Endothelial cell of umbilical vein (primary cell): ENCODE results near the gene SRRM4. TPM values are rescaled to one million over a fixed set of nuclear protein-coding genes. Genes with fewer than 3 reads are reported as not detected.
"Not testable (repeated sequence)": the region's sequence is repeated elsewhere in the genome, so short reads cannot be mapped to it uniquely, and the experiment has no call there.

Source experiments
- BruUV-seq: library from RNA; stranded (reverse); fragments of 400-500 nt; replicated peaks from 2 replicates; lab custom pipeline; 2021; lab: Mats Ljungman, UMichigan
- CTCF ChIA-PET: fragments of 300-600, 350-600 bp; sonication (Branson Sonifier 250); formaldehyde crosslinking; loops from one replicate; lab custom pipeline; 2021; ENCODE audit warnings: antibody characterized with exemption, inconsistent platforms; lab: Charles Lee
- POLR2A ChIA-PET: fragments of 300-600, 350-600 bp; sonication (Branson Sonifier 250); formaldehyde crosslinking; loops from one replicate; lab custom pipeline; 2021; ENCODE audit warnings: antibody characterized with exemption, inconsistent platforms; lab: Charles Lee
- DNase-seq: peaks from one replicate; pipeline ENCODE4 v3.0.0-alpha.2; 2011; ENCODE audit warnings: low read depth, low spot score
- FAIRE-seq: peaks from 2 replicates; lab custom pipeline; 2011; peaks lifted over from hg19 to GRCh38; lab: Jason Lieb, UNC
- H2AFZ ChIP-seq: 2 replicates; pipeline ENCODE4 v1.6.0; 2012; ENCODE audit warnings: low read depth, low read length, control low read depth, inconsistent platforms
- H3K27ac ChIP-seq: 2 replicates; pipeline ENCODE4 v1.5.1; 2011; ENCODE audit warnings: low read depth, mild to moderate bottlenecking, control low read depth, low read length, moderate library complexity; ENCODE audit not compliant: insufficient read depth
- H3K27me3 ChIP-seq, 2 experiments: 2 replicates each; pipeline versions ENCODE4 v1.6.0 to v1.6.1; 2011; ENCODE audit warnings: low read length in 2 of 2, mixed read lengths in 1 of 2; ENCODE audit not compliant: control insufficient read depth in 2 of 2, insufficient read depth in 2 of 2
- H3K36me3 ChIP-seq, 2 experiments: 2 replicates in 1 of 2; 3 replicates in 1 of 2; pipeline ENCODE4 v1.5.1; 2011; ENCODE audit warnings: low read length in 2 of 2, mild to moderate bottlenecking in 1 of 2, moderate library complexity in 1 of 2; ENCODE audit not compliant: control insufficient read depth in 2 of 2, insufficient read depth in 2 of 2; ENCODE audit errors: extremely low read depth in 1 of 2
- H3K4me1 ChIP-seq: 3 replicates; pipeline ENCODE4 v1.5.1; 2011; ENCODE audit warnings: mild to moderate bottlenecking, low read length; ENCODE audit not compliant: control insufficient read depth, insufficient read depth; ENCODE audit errors: extremely low read depth
- H3K4me2 ChIP-seq: 2 replicates; pipeline ENCODE4 v1.6.1; 2011; ENCODE audit warnings: low read length, control low read depth, mixed read lengths; ENCODE audit not compliant: insufficient read depth
- H3K4me3 ChIP-seq, 3 experiments: fragments of 200-600 bp in 1 of 3; sonication (generic), shearing (Covaris generic) in 1 of 3; replicated peaks in 1 of 3; 2 replicates each; pipeline ENCODE4 v1.5.1; 2011 to 2016; ENCODE audit warnings: control low read depth in 3 of 3, low read length in 3 of 3, mild to moderate bottlenecking in 2 of 3, inconsistent platforms in 1 of 3, low read depth in 1 of 3, moderate library complexity in 1 of 3; ENCODE audit not compliant: insufficient read depth in 1 of 3
- H3K79me2 ChIP-seq: 2 replicates; pipeline ENCODE4 v1.6.0; 2012; ENCODE audit warnings: low read length, inconsistent platforms; ENCODE audit not compliant: control insufficient read depth, insufficient read depth
- H3K9ac ChIP-seq: replicated peaks from 2 replicates; pipeline ENCODE3; 2011; ENCODE audit warnings: low read length, control low read depth; ENCODE audit not compliant: insufficient read depth; ENCODE audit errors: extremely low read depth
- H3K9me1 ChIP-seq: replicated peaks from 3 replicates; pipeline ENCODE4 v1.6.0; 2011; ENCODE audit warnings: mild to moderate bottlenecking, low read length; ENCODE audit not compliant: control insufficient read depth, insufficient read depth; ENCODE audit errors: extremely low read depth
- H3K9me3 ChIP-seq: replicated peaks from 2 replicates; pipeline ENCODE4 v1.5.1; 2012; ENCODE audit warnings: low read length, inconsistent platforms; ENCODE audit not compliant: control insufficient read depth, insufficient read depth
- H4K20me1 ChIP-seq: replicated peaks from 2 replicates; pipeline ENCODE3; 2011; ENCODE audit warnings: mild to moderate bottlenecking, low read length; ENCODE audit not compliant: control insufficient read depth, insufficient read depth; ENCODE audit errors: extremely low read depth
- EZH2 ChIP-seq: IDR thresholded peaks from 2 replicates; pipeline ENCODE4 v1.6.1; 2012; ENCODE audit warnings: borderline replicate concordance, low read depth, mild to moderate bottlenecking, moderate library complexity, low read length, inconsistent platforms; ENCODE audit not compliant: severe bottlenecking
- FOS ChIP-seq: IDR thresholded peaks from 2 replicates; pipeline ENCODE4 v1.6.1; 2011; ENCODE audit warnings: mild to moderate bottlenecking, low read length, moderate library complexity, borderline replicate concordance; ENCODE audit not compliant: insufficient read depth
- GATA2 ChIP-seq: IDR thresholded peaks from 2 replicates; pipeline ENCODE4 v1.7.0; 2011; ENCODE audit warnings: low read depth, mild to moderate bottlenecking, moderate library complexity, mixed read lengths, low read length; ENCODE audit not compliant: insufficient read length, insufficient read depth
- JUN ChIP-seq: IDR thresholded peaks from 2 replicates; pipeline ENCODE4 v1.6.1; 2011; ENCODE audit warnings: borderline replicate concordance, low read depth; ENCODE audit not compliant: insufficient read length, insufficient read depth
- MYC ChIP-seq: IDR thresholded peaks from one replicate; pipeline ENCODE4 v1.6.1; 2011; ENCODE audit warnings: mild to moderate bottlenecking, low read depth, low read length
- POLR2A ChIP-seq: IDR thresholded peaks from 2 replicates; pipeline ENCODE4 v1.6.1; 2012; ENCODE audit warnings: low read depth, mild to moderate bottlenecking, control low read depth, low read length
- POLR2AphosphoS5 ChIP-seq: IDR thresholded peaks from 2 replicates; pipeline ENCODE4 v1.6.1; 2012; ENCODE audit warnings: low read depth, mild to moderate bottlenecking, control low read depth, low read length, moderate library complexity; ENCODE audit not compliant: insufficient read depth
- dilution Hi-C: fragments of 300-500 bp; cut with MboI; formaldehyde crosslinking; loops from one replicate; pipeline ENCODE4 v1.15.0; 2019; ENCODE audit warnings: low sequenced_read_pairs; ENCODE audit not compliant: extremely low pct_ligation_motif_present
- intact Hi-C: fragments of 100-400 bp; cut with micrococcal nuclease; formaldehyde crosslinking; loops from one replicate; pipeline ENCODE4 v1.10.0; 2022
- polyA plus RNA-seq, 4 experiments: library from polyadenylated mRNA; depleted of rRNA in 3 of 4; stranded (reverse) in 3 of 4; unstranded in 1 of 4; fragments of >200 nt; gene quantifications; 2 replicates each; pipeline versions ENCODE4 v1.2.1 to v1.2.3, GENCODE V29; 2011 to 2012; ENCODE audit warnings: missing spikeins in 1 of 4
- total RNA-seq: library from RNA; stranded (reverse); gene quantifications from 2 replicates; pipeline ENCODE4 v1.2.3, GENCODE V29; 2021
- TF ChIP-seq, protein P1 (sequence below), 2 donors: IDR thresholded peaks; 1 replicate in 1 of 2; 2 replicates in 1 of 2; pipeline ENCODE4 v1.5.1; 2011; ENCODE audit warnings: low read length in 2 of 2, mild to moderate bottlenecking in 2 of 2, moderate library complexity in 2 of 2, control low read depth in 1 of 2, inconsistent platforms in 1 of 2, low read depth in 1 of 2; ENCODE audit not compliant: insufficient read depth in 1 of 2; ENCODE audit errors: extremely low read depth in 1 of 2
- TF ChIP-seq, protein P2 (sequence below): IDR thresholded peaks from 2 replicates; pipeline ENCODE4 v1.6.1; 2011; ENCODE audit not compliant: insufficient read depth, insufficient read length

Gene SRRM4
- total and polyA plus RNA-seq, 2 donors (not counting 3 experiments of a cell fraction or from before 2014, with no cell fraction given), result not detected

DNA sequence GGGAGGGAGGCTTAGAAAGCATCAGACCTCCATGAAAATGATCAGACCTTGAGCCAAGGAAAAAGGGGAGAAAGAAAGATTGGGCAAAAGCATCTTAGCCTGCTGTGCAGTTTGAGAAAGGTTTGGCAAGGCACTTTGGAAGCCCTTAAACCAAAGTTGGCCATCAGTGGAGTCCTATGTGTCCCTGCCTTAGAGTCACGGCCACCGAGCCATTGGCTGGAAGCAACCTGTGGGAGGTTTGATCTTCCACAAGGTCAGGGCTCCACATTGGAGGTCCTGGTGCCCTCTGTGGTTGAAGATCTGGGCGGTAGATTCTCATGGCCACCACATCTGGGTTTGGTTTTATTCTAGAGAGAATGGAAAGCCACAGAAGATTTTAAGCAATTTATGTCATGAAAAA, 44.4 kb downstream of the SRRM4 start:
- CTCF ChIA-PET, result no interaction called here
- Histone ChIP-seq H3K36me3 (no peaks in the 10 kb centered on the region), H2AFZ (no peak overlapping the region), H3K27me3 (no peaks in the 10 kb centered on the region), H4K20me1 (no peaks in the 10 kb centered on the region), H3K9me1 (no peaks in the 10 kb centered on the region), H3K9me3 (no peaks in the 10 kb centered on the region), H3K4me2 (no peak overlapping the region), H3K4me3 (no peak overlapping the region), H3K4me1 (no peaks in the 10 kb centered on the region), H3K27ac (no peak overlapping the region), H3K9ac (no peak overlapping the region), H3K79me2 (no peaks in the 10 kb centered on the region)
- BruUV-seq, result no TSS peak
- POLR2A ChIA-PET, result no interaction called here
- dilution Hi-C loops, result no loop called here
- TF ChIP-seq EZH2 (no peak), GATA2 (no peak), POLR2AphosphoS5 (no peak), MYC (no peak), FOS (no peak), JUN (no peak), POLR2A (no peak)
- TF ChIP-seq, protein P1, sequence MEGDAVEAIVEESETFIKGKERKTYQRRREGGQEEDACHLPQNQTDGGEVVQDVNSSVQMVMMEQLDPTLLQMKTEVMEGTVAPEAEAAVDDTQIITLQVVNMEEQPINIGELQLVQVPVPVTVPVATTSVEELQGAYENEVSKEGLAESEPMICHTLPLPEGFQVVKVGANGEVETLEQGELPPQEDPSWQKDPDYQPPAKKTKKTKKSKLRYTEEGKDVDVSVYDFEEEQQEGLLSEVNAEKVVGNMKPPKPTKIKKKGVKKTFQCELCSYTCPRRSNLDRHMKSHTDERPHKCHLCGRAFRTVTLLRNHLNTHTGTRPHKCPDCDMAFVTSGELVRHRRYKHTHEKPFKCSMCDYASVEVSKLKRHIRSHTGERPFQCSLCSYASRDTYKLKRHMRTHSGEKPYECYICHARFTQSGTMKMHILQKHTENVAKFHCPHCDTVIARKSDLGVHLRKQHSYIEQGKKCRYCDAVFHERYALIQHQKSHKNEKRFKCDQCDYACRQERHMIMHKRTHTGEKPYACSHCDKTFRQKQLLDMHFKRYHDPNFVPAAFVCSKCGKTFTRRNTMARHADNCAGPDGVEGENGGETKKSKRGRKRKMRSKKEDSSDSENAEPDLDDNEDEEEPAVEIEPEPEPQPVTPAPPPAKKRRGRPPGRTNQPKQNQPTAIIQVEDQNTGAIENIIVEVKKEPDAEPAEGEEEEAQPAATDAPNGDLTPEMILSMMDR (IDR thresholded peaks at IDR 0.05; ENCODE audit: extremely low read depth in 1 of 2, insufficient read depth in 1 of 2, low read depth in 1 of 2, low read length in 2 of 2), result no peak
- TF ChIP-seq, protein P2, sequence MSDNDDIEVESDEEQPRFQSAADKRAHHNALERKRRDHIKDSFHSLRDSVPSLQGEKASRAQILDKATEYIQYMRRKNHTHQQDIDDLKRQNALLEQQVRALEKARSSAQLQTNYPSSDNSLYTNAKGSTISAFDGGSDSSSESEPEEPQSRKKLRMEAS, result no peak
- no peak for DNase-seq
- intact Hi-C loops, result no loop called here
- FAIRE-seq, result no peak

DNA sequence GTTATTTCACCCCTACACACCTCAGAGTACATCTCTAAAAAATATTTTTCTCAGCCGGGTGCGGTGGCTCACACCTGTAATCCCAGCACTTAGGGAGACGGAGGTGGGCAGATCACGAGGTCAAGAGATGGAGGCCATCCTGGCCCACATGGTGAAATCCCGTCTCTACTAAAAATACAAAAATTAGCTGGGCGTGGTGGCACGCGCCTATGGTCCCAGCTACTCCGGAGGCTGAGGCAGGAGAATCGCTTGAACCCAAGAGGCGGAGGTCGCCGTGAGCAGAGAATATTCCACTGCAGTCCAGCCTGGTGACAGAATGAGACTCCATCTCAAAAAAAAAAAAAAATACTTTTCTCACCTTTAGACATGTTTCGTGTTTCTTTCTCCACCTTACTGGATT, 52.0 kb downstream of the SRRM4 start:
- H3K4me1 ChIP-seq, H3K36me3 ChIP-seq, H3K9me1 ChIP-seq, CTCF ChIA-PET, BruUV-seq, H4K20me1 ChIP-seq, H3K4me2 ChIP-seq, POLR2A ChIA-PET, H3K9ac ChIP-seq, intact Hi-C loops, DNase-seq, dilution Hi-C loops, H2AFZ ChIP-seq, H3K4me3 ChIP-seq, H3K79me2 ChIP-seq, H3K27ac ChIP-seq, FAIRE-seq, H3K27me3 ChIP-seq, H3K9me3 ChIP-seq: not testable (repeated sequence)
